WERI-Rb-1 (cell line): ENCODE data around the gene SFXN2.
"Not testable (repeated sequence)": the region's sequence is repeated elsewhere in the genome, so short reads cannot be mapped to it uniquely, and the experiment has no call there.

Experiments
- DNase-seq: peaks from one replicate; pipeline ENCODE4 v3.0.0-alpha.2; 2020
- H3K27ac ChIP-seq: fragments of 250-450 bp; sonication (Bioruptor Pico); 2 replicates; pipeline ENCODE4 v1.5.1; 2020; ENCODE audit warnings: mild to moderate bottlenecking, moderate library complexity
- H3K27me3 ChIP-seq: fragments of 250-450 bp; sonication (Bioruptor Pico); 2 replicates; pipeline ENCODE4 v1.5.1; 2021; ENCODE audit warnings: mild to moderate bottlenecking, low read depth, moderate library complexity; ENCODE audit not compliant: insufficient read depth, severe bottlenecking
- H3K36me3 ChIP-seq: fragments of 250-450 bp; sonication (Bioruptor Pico); 2 replicates; pipeline ENCODE4 v1.5.1; 2020; ENCODE audit warnings: mild to moderate bottlenecking, moderate library complexity
- H3K4me3 ChIP-seq: 2 replicates; pipeline ENCODE4 v1.5.1; 2011; ENCODE audit warnings: low read depth, mild to moderate bottlenecking, control low read depth, low read length
- H3K9me3 ChIP-seq: fragments of 250-450 bp; sonication (Bioruptor Pico); 2 replicates; pipeline ENCODE4 v1.5.1; 2021; ENCODE audit warnings: mild to moderate bottlenecking, moderate library complexity; ENCODE audit not compliant: severe bottlenecking
- TF ChIP-seq, protein P1 (sequence below): IDR thresholded peaks from 2 replicates; pipeline ENCODE4 v1.5.1; 2011; ENCODE audit warnings: low read depth, mild to moderate bottlenecking, control low read depth, inconsistent platforms, low read length

SFXN2 gene

DNA sequence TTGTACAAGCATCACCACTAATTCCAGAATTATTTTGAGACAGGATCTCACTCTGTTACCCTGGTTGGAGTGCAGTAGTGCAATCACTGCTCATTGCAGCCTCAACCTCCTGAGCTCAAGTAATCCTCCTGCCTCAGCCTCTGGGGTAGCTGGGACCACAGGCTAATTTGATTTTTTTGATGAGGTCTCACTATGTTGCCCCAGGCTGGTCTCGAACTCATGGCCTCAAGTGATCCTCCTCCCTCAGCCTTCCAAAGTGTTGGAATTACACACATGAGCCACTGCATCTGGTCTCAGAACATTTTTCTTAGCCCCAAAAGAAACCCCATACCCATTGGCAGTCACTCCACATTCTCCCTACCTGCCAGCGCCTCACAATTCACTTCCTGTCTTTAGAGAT, 25.8 kb downstream of the SFXN2 start:
- peaks cover 11% of the 10 kb centered on the region for H3K36me3 ChIP-seq
- no peaks in the 10 kb centered on the region for H3K9me3 ChIP-seq
- no peak for DNase-seq
- H3K4me3 ChIP-seq = no peak overlapping the region
- no peaks in the 10 kb centered on the region for H3K27me3 ChIP-seq
- H3K27ac ChIP-seq = no peak overlapping the region
- TF ChIP-seq, protein P1, sequence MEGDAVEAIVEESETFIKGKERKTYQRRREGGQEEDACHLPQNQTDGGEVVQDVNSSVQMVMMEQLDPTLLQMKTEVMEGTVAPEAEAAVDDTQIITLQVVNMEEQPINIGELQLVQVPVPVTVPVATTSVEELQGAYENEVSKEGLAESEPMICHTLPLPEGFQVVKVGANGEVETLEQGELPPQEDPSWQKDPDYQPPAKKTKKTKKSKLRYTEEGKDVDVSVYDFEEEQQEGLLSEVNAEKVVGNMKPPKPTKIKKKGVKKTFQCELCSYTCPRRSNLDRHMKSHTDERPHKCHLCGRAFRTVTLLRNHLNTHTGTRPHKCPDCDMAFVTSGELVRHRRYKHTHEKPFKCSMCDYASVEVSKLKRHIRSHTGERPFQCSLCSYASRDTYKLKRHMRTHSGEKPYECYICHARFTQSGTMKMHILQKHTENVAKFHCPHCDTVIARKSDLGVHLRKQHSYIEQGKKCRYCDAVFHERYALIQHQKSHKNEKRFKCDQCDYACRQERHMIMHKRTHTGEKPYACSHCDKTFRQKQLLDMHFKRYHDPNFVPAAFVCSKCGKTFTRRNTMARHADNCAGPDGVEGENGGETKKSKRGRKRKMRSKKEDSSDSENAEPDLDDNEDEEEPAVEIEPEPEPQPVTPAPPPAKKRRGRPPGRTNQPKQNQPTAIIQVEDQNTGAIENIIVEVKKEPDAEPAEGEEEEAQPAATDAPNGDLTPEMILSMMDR = no peak

DNA sequence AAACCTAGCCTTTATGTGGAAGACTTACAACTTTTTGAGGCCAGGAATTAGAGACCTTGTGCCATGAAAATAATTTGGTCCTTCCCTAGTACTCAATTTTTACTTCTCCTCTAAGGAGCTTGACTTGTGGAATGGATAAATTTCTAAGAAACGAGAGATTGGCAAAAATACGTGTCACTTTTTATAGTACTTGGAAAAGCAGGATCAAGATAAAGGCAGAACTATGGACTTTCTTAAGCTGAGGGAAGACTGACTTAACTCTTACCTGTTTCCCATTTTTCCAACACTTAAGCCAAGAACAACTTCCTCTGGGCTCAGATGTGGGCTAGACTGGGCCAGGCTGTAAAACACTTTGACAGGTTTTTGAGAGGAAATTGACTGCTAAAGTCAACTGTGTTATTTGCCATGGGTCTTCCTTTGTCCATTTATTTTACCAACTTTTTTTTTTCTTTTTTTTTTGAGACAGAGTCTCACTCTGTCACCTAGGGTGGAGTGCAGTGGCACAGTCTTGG, 27.3 kb downstream of the SFXN2 start:
- no peak overlapping the region for H3K27ac ChIP-seq
- H3K27me3 ChIP-seq = no peaks in the 10 kb centered on the region
- peaks cover 11% of the 10 kb centered on the region for H3K36me3 ChIP-seq
- no peaks in the 10 kb centered on the region for H3K9me3 ChIP-seq
- no peak for DNase-seq
- H3K4me3 ChIP-seq = no peak overlapping the region
- TF ChIP-seq, protein P1 = no peak

DNA sequence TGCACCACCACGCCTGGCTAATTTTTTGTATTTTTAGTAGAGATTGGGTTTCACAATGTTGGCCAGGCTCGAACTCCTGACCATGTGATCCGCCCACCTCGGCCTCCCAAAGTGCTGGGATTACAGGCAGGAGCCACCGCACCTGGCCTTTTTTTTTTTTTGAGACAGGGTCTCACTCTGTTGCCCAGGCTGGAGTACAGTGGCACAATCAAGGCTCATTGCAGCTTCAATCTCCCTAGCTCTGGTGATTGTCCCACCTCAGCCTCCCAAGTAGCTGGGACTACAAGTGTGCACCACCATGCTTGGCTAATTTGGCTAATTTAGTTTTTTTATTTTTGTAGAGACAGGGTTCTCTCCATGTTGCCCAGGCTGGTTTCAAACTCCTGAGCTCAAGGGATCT, 27.9 kb downstream of the SFXN2 start:
- H3K27ac ChIP-seq, H3K4me3 ChIP-seq, H3K36me3 ChIP-seq, DNase-seq, H3K9me3 ChIP-seq, H3K27me3 ChIP-seq: not testable (repeated sequence)

DNA sequence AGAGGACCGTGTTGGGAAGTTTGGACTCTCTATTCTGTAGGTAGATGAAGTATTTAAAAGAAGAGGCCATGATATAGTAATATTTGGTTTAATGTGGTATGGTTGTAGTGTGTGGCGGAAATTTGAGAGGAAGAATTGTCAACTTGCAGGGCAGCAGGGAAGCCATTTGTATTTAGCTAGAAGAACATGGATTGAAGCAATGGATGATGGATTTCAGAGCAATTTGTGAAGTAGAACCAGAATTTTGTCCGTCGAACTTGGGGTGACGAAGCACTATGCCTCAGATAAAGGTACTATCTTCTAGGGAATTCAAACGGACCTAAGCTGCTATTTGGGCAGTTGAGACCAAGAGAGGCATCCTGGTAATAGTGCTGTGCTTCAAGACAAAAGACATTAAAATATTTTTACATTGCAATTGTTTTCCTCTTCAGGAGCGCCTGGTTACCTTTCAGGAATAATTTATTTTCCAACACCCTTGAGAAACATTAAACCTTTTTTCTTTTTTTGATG, 28.7 kb downstream of the SFXN2 start:
- H3K27me3 ChIP-seq = no peaks in the 10 kb centered on the region
- TF ChIP-seq, protein P1 = no peak
- no peaks in the 10 kb centered on the region for H3K36me3 ChIP-seq
- no peaks in the 10 kb centered on the region for H3K9me3 ChIP-seq
- H3K4me3 ChIP-seq = no peak overlapping the region
- no peak for DNase-seq
- H3K27ac ChIP-seq = peak overlapping the region; percentile 31; the same call in 1 of the 2 replicates

DNA sequence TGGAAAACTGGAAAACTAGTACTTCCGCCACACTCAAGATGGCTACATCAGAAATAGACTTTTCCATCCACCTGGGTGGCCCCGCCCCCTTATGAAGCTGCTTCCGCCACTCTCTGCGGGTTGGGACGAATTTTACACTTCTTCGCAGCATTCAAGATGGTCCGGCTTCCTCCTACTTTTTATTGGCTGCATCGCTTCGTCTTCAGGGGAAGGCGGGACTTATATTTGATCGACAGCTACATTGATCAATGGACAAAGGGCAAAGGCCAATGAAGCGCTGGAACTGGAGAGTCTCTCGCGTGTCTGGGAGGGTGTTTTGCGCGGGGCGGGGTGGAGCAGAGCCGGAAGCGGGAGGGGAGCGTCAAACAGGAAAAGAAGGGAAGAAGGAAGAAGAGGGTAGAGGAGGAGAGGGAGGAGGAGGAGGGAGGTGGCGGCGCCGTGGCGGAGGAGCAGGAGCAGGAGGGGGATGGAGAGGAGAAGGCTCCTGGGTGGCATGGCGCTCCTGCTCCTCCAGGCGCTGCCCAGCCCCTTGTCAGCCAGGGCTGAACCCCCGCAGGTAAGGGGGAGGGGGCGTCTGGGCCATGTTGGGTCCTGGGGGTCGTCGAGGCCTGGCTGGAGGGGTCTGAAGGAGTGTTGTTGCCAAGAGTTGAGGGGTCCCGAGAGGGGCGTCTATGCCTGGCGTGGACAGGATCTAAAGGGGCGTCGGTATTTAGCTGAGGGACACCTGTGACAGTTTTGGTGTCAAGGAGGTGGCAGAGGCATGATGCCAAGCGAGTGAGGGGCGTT, 29.3 kb downstream of the SFXN2 start, which contains the start of gene WBP1L:
Gene WBP1L (plus strand): TSS at position 361 of the 786 bp plus-strand sequence. CDS start 106 bp downstream, at position 467.
- Histone ChIP-seq H3K9me3 (no peaks in the 10 kb centered on the region), H3K4me3 (peak within 1 kb of the TSS; percentile 79), H3K27ac (peak within 1 kb of the TSS; percentile 71), H3K36me3 (no peaks in the 10 kb centered on the region), H3K27me3 (no peaks in the 10 kb centered on the region)
- TF ChIP-seq, protein P1 = no peak
- peak; percentile 96 for DNase-seq

DNA sequence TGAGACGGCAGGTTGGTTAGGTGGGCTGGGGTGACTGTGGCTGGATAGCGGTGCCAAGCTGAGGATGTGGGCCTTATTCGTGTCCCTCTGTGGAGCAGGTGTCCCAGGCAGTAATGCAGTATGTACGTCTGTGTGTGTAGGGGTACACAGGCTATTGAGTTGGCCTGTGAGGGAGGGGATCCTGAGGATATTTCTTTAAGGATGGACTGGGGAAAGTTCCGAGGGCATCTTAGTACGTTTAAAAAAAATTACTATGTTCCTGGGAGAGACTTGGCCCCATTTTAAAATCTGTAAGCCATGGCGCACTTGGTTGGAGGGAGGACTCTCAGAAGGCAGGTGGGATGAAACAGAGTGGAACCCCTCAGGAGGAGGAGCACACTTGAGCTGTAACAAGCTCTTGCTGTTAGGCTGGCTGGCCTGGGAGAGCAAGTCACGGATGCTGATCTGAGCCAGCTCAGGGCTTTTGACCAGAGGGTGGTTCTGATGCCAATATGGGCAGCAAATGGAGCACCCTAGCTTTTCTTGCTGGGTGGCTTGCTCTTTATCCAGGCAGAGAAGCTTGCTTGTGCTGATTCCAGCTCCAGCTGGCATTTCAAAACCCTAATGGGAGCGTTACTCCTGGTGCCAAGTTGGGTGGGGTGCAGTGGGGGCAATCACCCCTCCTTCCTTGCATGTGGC, 30.1 kb downstream of the SFXN2 start:
- no peak for DNase-seq

More for the DNA sequence above, 30.1 kb downstream of the SFXN2 start:
- H3K27ac ChIP-seq = peak overlapping the region; percentile 71
- H3K36me3 ChIP-seq = no peaks in the 10 kb centered on the region
- H3K27me3 ChIP-seq = no peaks in the 10 kb centered on the region
- TF ChIP-seq, protein P1 = no peak
- H3K9me3 ChIP-seq = no peaks in the 10 kb centered on the region
- peak overlapping the region; percentile 79 for H3K4me3 ChIP-seq
